Measurements from ENCODE around the gene ZFYVE27. TPM values are rescaled to one million over a fixed set of nuclear protein-coding genes. Genes with fewer than 3 reads are reported as not detected.
A peak's percentile ranks its signal among the peaks of the same experiment; 100 is the strongest.

ZFYVE27 gene
- total and polyA plus RNA-seq, 8 donors: 20.6 to 35.5 (median 27.5) TPM

- H3K4me1 ChIP-seq: peaks cover 3 to 11% of the 10 kb centered on the region in 2 donors
- H3K9me3 ChIP-seq: no peaks in the 10 kb centered on the region
- ATAC-seq: no peak
- H3K36me3 ChIP-seq: no peaks in the 10 kb centered on the region
- TF ChIP-seq CTCF (IDR thresholded peaks at IDR 0.05): no peak
- H3K4me3 ChIP-seq: no peak overlapping the region
- no peak overlapping the region for H3K27ac ChIP-seq
- intact Hi-C loops (cut with DNase I): no loop called here
- DNase-seq: peak in 1 of 4 donors; percentile 12
- peaks cover 25 to 57% of the 10 kb centered on the region in 2 donors for H3K27me3 ChIP-seq
These were observed 33.3 kb downstream of the ZFYVE27 start for GRCh38 chr10:97770255-97770654.

- no peak for TF ChIP-seq CTCF (IDR thresholded peaks at IDR 0.05)
- peaks cover 25 to 57% of the 10 kb centered on the region in 2 donors for H3K27me3 ChIP-seq
- ATAC-seq (peak; percentile 39), DNase-seq (peak in 1 of 4 donors; percentile 75)
- no peak overlapping the region for H3K27ac ChIP-seq
- peaks cover 3 to 11% of the 10 kb centered on the region in 2 donors for H3K4me1 ChIP-seq
- no peaks in the 10 kb centered on the region for H3K9me3 ChIP-seq
- H3K36me3 ChIP-seq: no peaks in the 10 kb centered on the region
- intact Hi-C loops (cut with DNase I): no loop called here
- peak overlapping the region in 1 of 2 donors; percentile 20 for H3K4me3 ChIP-seq
These were observed 34.3 kb downstream of the ZFYVE27 start for GRCh38 chr10:97771055-97771891.

GRCh38 chr10:97771913-97772823 is 35.2 kb downstream of the ZFYVE27 start, which contains the start of gene SFRP5:
Gene SFRP5, minus strand, starts transcription at chr10:97771999. Its CDS starts 166 bp downstream, at chr10:97771833.
- peak within 1 kb of the TSS in 1 of 2 donors; percentile 20 for H3K4me3 ChIP-seq
- H3K27me3 ChIP-seq: peaks cover 25 to 57% of the 10 kb centered on the region in 2 donors
- TF ChIP-seq CTCF (IDR thresholded peaks at IDR 0.05): no peak
- ATAC-seq: peak; percentile 7
- H3K9me3 ChIP-seq: no peaks in the 10 kb centered on the region
- no peaks in the 10 kb centered on the region for H3K36me3 ChIP-seq
- no peak within 1 kb of the TSS for H3K27ac ChIP-seq
- peak in 1 of 4 donors; percentile 68 for DNase-seq
- H3K4me1 ChIP-seq: peaks cover 3 to 11% of the 10 kb centered on the region in 2 donors
- intact Hi-C loops (cut with DNase I): no loop called here

- peaks cover 25 to 57% of the 10 kb centered on the region in 2 donors for H3K27me3 ChIP-seq
- TF ChIP-seq CTCF (IDR thresholded peaks at IDR 0.05): no peak
- no peaks in the 10 kb centered on the region for H3K9me3 ChIP-seq
- no peak overlapping the region for H3K27ac ChIP-seq
- H3K36me3 ChIP-seq: no peaks in the 10 kb centered on the region
- intact Hi-C loops (cut with DNase I): no loop called here
- ATAC-seq: no peak
- H3K4me3 ChIP-seq: no peak overlapping the region
- no peak for DNase-seq
- peaks cover 3 to 11% of the 10 kb centered on the region in 2 donors for H3K4me1 ChIP-seq
These were observed 36.2 kb downstream of the ZFYVE27 start for GRCh38 chr10:97773096-97773495.

All from left lung (tissue), 10 donors.